Activated CD4-positive, alpha-beta T cell treated with anti-CD3 and anti-CD28 coated beads, Interleukin-2, Interleukin-6, amounts not matched to agents 100 ng/mL and 50 ng/mL, durations not matched to agents 16 hours and 8 hours (primary cell): ENCODE results near the gene KIF18B.

Source experiments
- DNase-seq: peaks from one replicate; pipeline ENCODE4 v3.0.0-alpha.2; 2020

Gene KIF18B

GRCh38 chr17:44903012-44903685 lies 44.4 kb downstream of the KIF18B start:
- no peak for DNase-seq

- DNase-seq = no peak
Measured at GRCh38 chr17:44902135-44902760, 45.3 kb downstream of the KIF18B start.

GRCh38 chr17:44901411-44901921 lies 46.1 kb downstream of the KIF18B start:
- no peak for DNase-seq

GRCh38 chr17:44900894-44901293 lies 46.7 kb downstream of the KIF18B start:
- DNase-seq = no peak

GRCh38 chr17:44899074-44899782 lies 48.3 kb downstream of the KIF18B start, which contains the start of gene EFTUD2:
TSS of gene EFTUD2 (minus strand) at chr17:44899445. CDS start at chr17:44894521, 4,924 bp downstream.
- DNase-seq = peak; percentile 93

GRCh38 chr17:44898768-44899073 lies 48.9 kb downstream of the KIF18B start:
- DNase-seq = no peak

GRCh38 chr17:44894642-44895041 lies 52.9 kb downstream of the KIF18B start:
- DNase-seq = no peak

- no peak for DNase-seq
Measured at GRCh38 chr17:44892250-44892649, 55.3 kb downstream of the KIF18B start.

GRCh38 chr17:44889003-44889402 lies 58.6 kb downstream of the KIF18B start:
- DNase-seq = no peak

GRCh38 chr17:44887971-44888954 lies 59.3 kb downstream of the KIF18B start:
- DNase-seq = peak; percentile 39

GRCh38 chr17:44887016-44887415 lies 60.6 kb downstream of the KIF18B start:
- DNase-seq = no peak

GRCh38 chr17:44884941-44885340 lies 62.6 kb downstream of the KIF18B start:
- DNase-seq = no peak

- DNase-seq = no peak
Measured at GRCh38 chr17:44881145-44881544, 66.4 kb downstream of the KIF18B start.

GRCh38 chr17:44880062-44880461 lies 67.5 kb downstream of the KIF18B start:
- no peak for DNase-seq

GRCh38 chr17:44879376-44879775 lies 68.2 kb downstream of the KIF18B start:
- no peak for DNase-seq

GRCh38 chr17:44878627-44879221 lies 68.8 kb downstream of the KIF18B start:
- DNase-seq = peak; percentile 30

GRCh38 chr17:44877121-44877520 lies 70.5 kb downstream of the KIF18B start:
- DNase-seq = no peak

GRCh38 chr17:44875761-44876160 lies 71.8 kb downstream of the KIF18B start:
- no peak for DNase-seq
